Uterus (tissue), 4 donors: ENCODE measurements around the gene PIP4K2A. TPM values are rescaled to one million over a fixed set of nuclear protein-coding genes. Genes with fewer than 3 reads are reported as not detected.
A peak's percentile ranks its signal among the peaks of the same experiment; 100 is the strongest.

ENCODE experiments used
- DNase-seq, 2 donors: peaks; one replicate each; pipeline ENCODE4 v3.0.0-alpha.2; 2019 to 2020
- H3K27ac ChIP-seq, 2 donors: fragments of 200-600 bp; sonication (generic); 1 replicate in 1 of 2; 2 replicates in 1 of 2; pipeline ENCODE4 v1.5.1; 2016 to 2018
- H3K27me3 ChIP-seq, 2 donors: fragments of 200-600 bp; sonication (generic); one replicate each; pipeline ENCODE4 v1.5.1; 2018 to 2019; ENCODE audit warnings: control low read depth in 1 of 2
- H3K36me3 ChIP-seq, 2 donors: fragments of 200-600 bp; sonication (generic); one replicate each; pipeline ENCODE4 v1.5.1; 2019; ENCODE audit warnings: control low read depth in 1 of 2
- H3K4me1 ChIP-seq, 2 donors: fragments of 200-600 bp; sonication (generic); one replicate each; pipeline ENCODE4 v1.5.1; 2018 to 2019; ENCODE audit warnings: control low read depth in 1 of 2
- H3K4me3 ChIP-seq, 2 donors: fragments of 200-600 bp; sonication (generic); 1 replicate in 1 of 2; 2 replicates in 1 of 2; pipeline ENCODE4 v1.5.1; 2018 to 2019; ENCODE audit warnings: mild to moderate bottlenecking in 1 of 2
- H3K9me3 ChIP-seq, 2 donors: fragments of 200-600 bp; sonication (generic); one replicate each; pipeline ENCODE4 v1.5.1; 2019; ENCODE audit warnings: control low read depth in 1 of 2
- CTCF ChIP-seq, 4 experiments: fragments of 200-600 bp in 2 of 4; fragments of 450-650 bp in 2 of 4; sonication (generic) in 2 of 4; IDR thresholded peaks; one replicate each; pipeline ENCODE4 v1.5.1; 2016 to 2019; ENCODE audit warnings: antibody characterized with exemption in 4 of 4, mild to moderate bottlenecking in 2 of 4, moderate library complexity in 1 of 4
- POLR2A ChIP-seq, 2 donors: fragments of 450-650 bp; IDR thresholded peaks; one replicate each; pipeline ENCODE4 v1.6.1; 2016; ENCODE audit warnings: antibody characterized with exemption in 2 of 2, mild to moderate bottlenecking in 1 of 2, moderate library complexity in 1 of 2
- intact Hi-C: fragments of 100-400 bp; cut with DNase I; formaldehyde crosslinking; loops from one replicate; pipeline ENCODE4 v1.15.1; 2023; ENCODE audit warnings: low total_unique reads
- total RNA-seq, 4 donors: library from RNA; depleted of rRNA in 3 of 4; stranded (reverse); fragments of >200 nt in 3 of 4; gene quantifications; one replicate each; pipeline versions ENCODE4 v1.1.0 to v1.2.4, GENCODE V29; 2014 to 2023
- donor health status: DM: yes; HTN: yes; CAD: no.

PIP4K2A gene
- total RNA-seq, 4 donors from 2014 or later, result 17.4 to 42.4 (median 22.0) TPM

GRCh38 chr10:22633106-22633505 is 81.3 kb downstream of the PIP4K2A start:
- no peak overlapping the region for H3K4me3 ChIP-seq
- DNase-seq, result no peak
- TF ChIP-seq CTCF (IDR thresholded peaks at IDR 0.05) (no peak), POLR2A (IDR thresholded peaks at IDR 0.05) (no peak)
- H3K36me3 ChIP-seq, result no peaks in the 10 kb centered on the region
- intact Hi-C loops, result no loop called here
- H3K9me3 ChIP-seq, result no peaks in the 10 kb centered on the region
- H3K27ac ChIP-seq, result peak overlapping the region in 1 of 2 donors; percentile 12
- no peaks in the 10 kb centered on the region for H3K27me3 ChIP-seq
- H3K4me1 ChIP-seq, result no peaks in the 10 kb centered on the region

- Histone ChIP-seq H3K27ac (no peak overlapping the region), H3K36me3 (no peaks in the 10 kb centered on the region), H3K4me3 (no peak overlapping the region), H3K9me3 (no peaks in the 10 kb centered on the region), H3K27me3 (no peaks in the 10 kb centered on the region), H3K4me1 (no peaks in the 10 kb centered on the region)
- no peak for DNase-seq
- TF ChIP-seq CTCF (IDR thresholded peaks at IDR 0.05) (no peak), POLR2A (IDR thresholded peaks at IDR 0.05) (no peak)
- intact Hi-C loops, result no loop called here
Observed at GRCh38 chr10:22631646-22632278, 82.6 kb downstream of the PIP4K2A start.

- Histone ChIP-seq H3K27me3 (no peaks in the 10 kb centered on the region), H3K4me3 (no peak overlapping the region), H3K27ac (no peak overlapping the region), H3K9me3 (no peaks in the 10 kb centered on the region), H3K4me1 (no peaks in the 10 kb centered on the region), H3K36me3 (no peaks in the 10 kb centered on the region)
- intact Hi-C loops, result no loop called here
- no peak for DNase-seq
- TF ChIP-seq CTCF (IDR thresholded peaks at IDR 0.05) (no peak), POLR2A (IDR thresholded peaks at IDR 0.05) (no peak)
Observed at GRCh38 chr10:22631185-22631584, 83.2 kb downstream of the PIP4K2A start.

GRCh38 chr10:22630234-22631174 is 83.9 kb downstream of the PIP4K2A start:
- TF ChIP-seq POLR2A (IDR thresholded peaks at IDR 0.05) (no peak), CTCF (IDR thresholded peaks at IDR 0.05) (no peak)

GRCh38 chr10:22629852-22630233 is 84.5 kb downstream of the PIP4K2A start:
- H3K4me1 ChIP-seq, result no peaks in the 10 kb centered on the region

More at GRCh38 chr10:22630234-22631174, 83.9 kb downstream of the PIP4K2A start:
- DNase-seq, result no peak
- no peaks in the 10 kb centered on the region for H3K27me3 ChIP-seq
- H3K27ac ChIP-seq, result no peak overlapping the region
- H3K4me1 ChIP-seq, result no peaks in the 10 kb centered on the region
- no peaks in the 10 kb centered on the region for H3K36me3 ChIP-seq
- no peak overlapping the region for H3K4me3 ChIP-seq
- intact Hi-C loops, result no loop called here
- no peaks in the 10 kb centered on the region for H3K9me3 ChIP-seq

More at GRCh38 chr10:22629852-22630233, 84.5 kb downstream of the PIP4K2A start:
- intact Hi-C loops, result no loop called here
- Histone ChIP-seq H3K4me3 (no peak overlapping the region), H3K9me3 (no peaks in the 10 kb centered on the region), H3K36me3 (no peaks in the 10 kb centered on the region), H3K27ac (no peak overlapping the region), H3K27me3 (no peaks in the 10 kb centered on the region)
- DNase-seq, result no peak
- TF ChIP-seq POLR2A (IDR thresholded peaks at IDR 0.05) (no peak), CTCF (IDR thresholded peaks at IDR 0.05) (no peak)
